Ovary (tissue), 3 donors: ENCODE results near the gene PPP2R2C.

Experiments
- CTCF ChIP-seq, 3 donors: fragments of 450-650 bp in 2 of 3; fragments of 200-600 bp in 1 of 3; IDR thresholded peaks; one replicate each; pipeline versions ENCODE4 v1.5.1 to v1.8.0; 2016 to 2022; ENCODE audit warnings: antibody characterized with exemption in 3 of 3, mild to moderate bottlenecking in 1 of 3
- POLR2A ChIP-seq: fragments of 450-650 bp; IDR thresholded peaks from one replicate; pipeline ENCODE4 v1.6.1; 2017; ENCODE audit warnings: antibody characterized with exemption, mild to moderate bottlenecking, moderate library complexity
- donor health status: DM: no; HTN: no; CAD: no.

- TF ChIP-seq CTCF (IDR thresholded peaks at IDR 0.05) (no peak), POLR2A (no peak)
Observed at GRCh38 chr4:6303943-6304342, 168.5 kb downstream of the PPP2R2C start.
